Measurements from ENCODE around the gene TGFBR1.

DNA sequence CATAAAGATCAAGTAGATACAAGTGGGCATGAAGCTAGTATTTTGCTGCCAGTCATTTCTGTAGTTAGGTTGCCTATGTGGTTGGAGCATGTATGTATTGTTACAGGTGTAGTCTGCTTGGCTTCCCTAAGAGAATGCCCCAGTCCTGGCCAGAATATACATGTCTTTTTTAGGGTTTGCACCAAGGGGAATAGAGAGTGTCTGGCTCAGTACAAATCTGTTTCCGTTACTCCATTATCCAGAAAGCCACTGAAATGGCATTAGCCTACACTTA, 23.2 kb downstream of the TGFBR1 start:
- TF ChIP-seq POLR2A (IDR thresholded peaks at IDR 0.05; ENCODE audit: low read depth, low read length) (no peak), SPI1 (IDR thresholded peaks at IDR 0.05; ENCODE audit: low read depth, low read length) (no peak)
